K562 (cell line): ENCODE data around the gene ANKRD13A. TPM values are rescaled to one million over a fixed set of nuclear protein-coding genes. Genes with fewer than 3 reads are reported as not detected.
A peak's percentile ranks its signal among the peaks of the same experiment; 100 is the strongest.

Experiments
- CBX8 ChIP-seq: fragments of 200-600 bp; sonication (generic); IDR thresholded peaks from 2 replicates; pipeline ENCODE4 v1.6.1; 2012; ENCODE audit warnings: borderline replicate concordance, mixed run types, low read depth, mild to moderate bottlenecking, moderate library complexity, mixed read lengths, low read length, control low read depth, inconsistent platforms; ENCODE audit not compliant: poor library complexity, severe bottlenecking; ENCODE audit errors: extremely low read depth
- EP300 ChIP-seq: IDR thresholded peaks from 2 replicates; pipeline ENCODE4 v1.6.1; 2012; ENCODE audit warnings: low read length, improper control_type of control experiment
- EP400 ChIP-seq: fragments of 450-650 bp; IDR thresholded peaks from 2 replicates; pipeline ENCODE4 v1.6.1; 2017; ENCODE audit warnings: antibody characterized with exemption, mild to moderate bottlenecking, moderate library complexity
- ETS2 ChIP-seq: IDR thresholded peaks from 2 replicates; pipeline ENCODE4 v1.6.1; 2016; ENCODE audit warnings: borderline replicate concordance, missing genetic modification characterization, mild to moderate bottlenecking, moderate library complexity, missing compliant biosample characterization; ENCODE audit not compliant: poor library complexity, severe bottlenecking
- MGA ChIP-seq: fragments of 450-650 bp; IDR thresholded peaks from 2 replicates; pipeline ENCODE4 v1.6.1; 2016; ENCODE audit warnings: mild to moderate bottlenecking, moderate library complexity
- MYBL2 ChIP-seq, 2 experiments: fragments of 450-650 bp in 1 of 2; sonication (generic) in 1 of 2; formaldehyde crosslinking in 1 of 2; IDR thresholded peaks; 2 replicates each; pipeline versions ENCODE4 v1.6.1 to v1.8.1; 2017 to 2022; ENCODE audit warnings: borderline replicate concordance in 1 of 2, inconsistent platforms in 1 of 2, low read depth in 1 of 2, mild to moderate bottlenecking in 1 of 2, missing genetic modification reagents in 1 of 2, moderate library complexity in 1 of 2
- MYC ChIP-seq, 2 experiments: fragments of 250-450 bp in 1 of 2; sonication (Bioruptor Pico) in 1 of 2; IDR thresholded peaks; 2 replicates each; pipeline versions ENCODE4 v1.5.1 to v1.6.1; 2012 to 2021; ENCODE audit warnings: low read depth in 2 of 2, borderline replicate concordance in 1 of 2, improper control_type of control experiment in 1 of 2, low read length in 1 of 2, mild to moderate bottlenecking in 1 of 2, moderate library complexity in 1 of 2
- NUFIP1 ChIP-seq: fragments of 450-650 bp; IDR thresholded peaks from 2 replicates; pipeline ENCODE4 v1.6.1; 2018; ENCODE audit not compliant: partially characterized antibody
- PML ChIP-seq: IDR thresholded peaks from 2 replicates; pipeline ENCODE4 v1.6.1; 2012; ENCODE audit warnings: low read length, inconsistent platforms
- SETDB1 ChIP-seq: IDR thresholded peaks from one replicate; pipeline ENCODE4 v1.6.1; 2012; ENCODE audit warnings: low read length, control low read depth, inconsistent platforms
- SMAD2 ChIP-seq: fragments of 150-350 bp; IDR thresholded peaks from 2 replicates; pipeline ENCODE4 v1.6.1; 2014; ENCODE audit warnings: low read depth, mild to moderate bottlenecking, low read length
- SMAD3 ChIP-seq: fragments of 450-650 bp; formaldehyde crosslinking; conservative IDR thresholded peaks from 2 replicates; pipeline ENCODE4 v1.4.0; 2020; ENCODE audit warnings: mild to moderate bottlenecking
- SMARCA5 ChIP-seq: fragments of 450-650 bp; IDR thresholded peaks from 2 replicates; pipeline ENCODE4 v1.6.1; 2016
- SRSF7 ChIP-seq: fragments of 200-400 bp; formaldehyde crosslinking; optimal IDR thresholded peaks from 2 replicates; pipeline ENCODE3; 2017; ENCODE audit warnings: mild to moderate bottlenecking, low read depth, low read length
- TGIF2 ChIP-seq: sonication (generic); formaldehyde crosslinking; IDR thresholded peaks from 2 replicates; pipeline ENCODE4 v1.8.1; 2022; ENCODE audit warnings: mild to moderate bottlenecking, missing genetic modification reagents, moderate library complexity
- YBX1 ChIP-seq: fragments of 450-650 bp; IDR thresholded peaks from 2 replicates; pipeline ENCODE4 v1.7.1; 2016; ENCODE audit warnings: mild to moderate bottlenecking
- ZNF24 ChIP-seq: fragments of 450-650 bp; IDR thresholded peaks from 2 replicates; pipeline ENCODE4 v1.6.1; 2016
- ZNF253 ChIP-seq: fragments of 250-450 bp; sonication (Bioruptor Pico); conservative IDR thresholded peaks from 2 replicates; pipeline ENCODE4 v1.6.1; 2021; ENCODE audit warnings: mild to moderate bottlenecking
- ZNF764 ChIP-seq: fragments of 250-450 bp; sonication (Bioruptor Pico); IDR thresholded peaks from 2 replicates; pipeline ENCODE4 v1.4.0; 2020; ENCODE audit warnings: low read depth, mild to moderate bottlenecking, moderate library complexity
- polyA plus RNA-seq, 8 experiments: library from polyadenylated mRNA; depleted of rRNA in 4 of 8; stranded (reverse) in 5 of 8; unstranded in 3 of 8; fragments of >200 nt; fragmentation: Nextera tagmentation in 2 of 8; fragmentation: Illumina TruSeq in 1 of 8; extraction: Ambion mirVana in 2 of 8; extraction: Trizol in 1 of 8; gene quantifications; 2 replicates each; pipeline versions ENCODE4 v1.2.1 to v1.2.3, GENCODE V29; 2011 to 2014; ENCODE audit warnings: inconsistent platforms in 1 of 8, missing spikeins in 1 of 8
- total RNA-seq, 7 experiments: library from RNA; depleted of rRNA in 6 of 7; stranded (reverse); fragments of >200 nt in 6 of 7; fragmentation: Illumina TruSeq in 2 of 7; extraction: Trizol in 2 of 7; gene quantifications; 2 replicates each; pipeline versions ENCODE4 v1.2.1 to v1.2.3, GENCODE V29; 2011 to 2021; ENCODE audit warnings: low replicate concordance in 1 of 7

Gene ANKRD13A
- total and polyA plus RNA-seq, 9 of the 15 experiments (the other 6 are each of a cell fraction or from before 2014, with no cell fraction given): 5.0 to 55.0 (median 41.5) TPM

DNA sequence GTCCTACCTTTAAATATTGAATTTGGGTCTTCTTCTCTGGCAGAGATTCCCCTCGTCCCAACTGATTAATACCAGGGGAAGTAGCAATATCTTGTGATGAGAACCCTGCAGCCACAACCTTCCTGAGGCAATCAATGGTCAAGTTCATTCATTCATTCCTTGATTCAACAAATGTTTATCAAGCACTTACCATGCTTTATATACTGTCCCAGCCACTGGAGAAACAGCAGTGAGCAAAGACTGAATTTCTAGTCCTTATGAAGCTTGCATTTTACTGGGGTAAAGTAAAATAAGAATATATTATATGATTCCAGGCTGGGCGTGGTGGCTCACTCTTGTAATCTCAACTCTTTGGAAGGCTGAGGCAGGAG, 2.8 kb upstream of the ANKRD13A start (continued):
- TF ChIP-seq MGA: peak; percentile 38; the same call in 1 of the 2 replicates
- 0 out of 2 replicates have a peak, but pooled peaks have one; percentile 16 for TF ChIP-seq EP300
- TF ChIP-seq ZNF253 (CRISPR knock-in tag): no peak
- TF ChIP-seq SMAD2: no peak
- TF ChIP-seq SMARCA5: no peak
- TF ChIP-seq TGIF2: no peak
- 0 out of 2 replicates have a peak, but pooled peaks have one; percentile 12 for TF ChIP-seq PML
- no peak for TF ChIP-seq ZNF764 (CRISPR knock-in tag)
- TF ChIP-seq YBX1: no peak
- TF ChIP-seq MYC (IDR thresholded peaks at IDR 0.05; ENCODE audit: low read depth, low read length): 0 out of 2 replicates have a peak, but pooled peaks have one; percentile 1
- TF ChIP-seq MYC (CRISPR knock-in tag; IDR thresholded peaks at IDR 0.05; ENCODE audit: borderline replicate concordance, low read depth): no peak
- TF ChIP-seq SRSF7: no peak
- peak; percentile 30; the same call in 1 of the 2 replicates for TF ChIP-seq EP400
- no peak for TF ChIP-seq ETS2 (tag)
- no peak for TF ChIP-seq SMAD3 (CRISPR knock-in tag)
- no peak for TF ChIP-seq CBX8
- TF ChIP-seq ZNF24: peak; percentile 96
- no peak for TF ChIP-seq MYBL2 (IDR thresholded peaks at IDR 0.05; ENCODE audit: low read depth)
- TF ChIP-seq MYBL2 (CRISPR knock-in tag; IDR thresholded peaks at IDR 0.05; ENCODE audit: borderline replicate concordance): no peak
- no peak for TF ChIP-seq SETDB1
- no peak for TF ChIP-seq NUFIP1
